OCI-LY1 (cell line): ENCODE results near the gene ADAMTS7.
"Not testable (repeated sequence)": the region's sequence is repeated elsewhere in the genome, so short reads cannot be mapped to it uniquely, and the experiment has no call there.

Experiments used
- H2AFZ ChIP-seq: fragments of 200-600 bp; sonication (generic), shearing (Covaris generic); 2 replicates; pipeline ENCODE4 v1.6.0; 2014; ENCODE audit warnings: antibody characterized with exemption, mild to moderate bottlenecking, low read length
- H3F3A ChIP-seq: fragments of 200-600 bp; sonication (generic), shearing (Covaris generic); 2 replicates; pipeline ENCODE4 v1.6.0; 2014; ENCODE audit warnings: mild to moderate bottlenecking, antibody characterized with exemption, low read length, moderate library complexity; ENCODE audit not compliant: insufficient read depth
- H3K27ac ChIP-seq: fragments of 200-600 bp; sonication (generic); 2 replicates; pipeline ENCODE4 v1.5.1; 2014; ENCODE audit warnings: low read length, mixed run types, mild to moderate bottlenecking, low read depth; ENCODE audit not compliant: poor library complexity, severe bottlenecking
- H3K27me3 ChIP-seq: fragments of 200-600 bp; sonication (generic); 2 replicates; pipeline ENCODE4 v1.6.0; 2014; ENCODE audit warnings: antibody characterized with exemption, mild to moderate bottlenecking, low read length, moderate library complexity; ENCODE audit not compliant: insufficient read depth
- H3K36me3 ChIP-seq: fragments of 200-600 bp; sonication (generic); 2 replicates; pipeline ENCODE4 v1.6.1; 2014; ENCODE audit warnings: mild to moderate bottlenecking, antibody characterized with exemption, low read length, moderate library complexity, mixed read lengths; ENCODE audit not compliant: insufficient read depth
- H3K4me1 ChIP-seq: fragments of 200-600 bp; sonication (generic); 2 replicates; pipeline ENCODE4 v1.5.1; 2014; ENCODE audit warnings: mild to moderate bottlenecking, low read length, moderate library complexity; ENCODE audit not compliant: insufficient read depth, severe bottlenecking
- H3K4me2 ChIP-seq: fragments of 200-600 bp; sonication (generic), shearing (Covaris generic); 2 replicates; pipeline ENCODE4 v1.6.1; 2014; ENCODE audit warnings: low read length
- H3K4me3 ChIP-seq: fragments of 200-600 bp; sonication (generic); 2 replicates; pipeline ENCODE4 v1.5.1; 2014; ENCODE audit warnings: low read length, low read depth, mild to moderate bottlenecking, mixed read lengths; ENCODE audit not compliant: poor library complexity, severe bottlenecking
- H3K79me2 ChIP-seq: fragments of 200-600 bp; shearing (Covaris generic); 2 replicates; pipeline ENCODE4 v1.6.1; 2016; ENCODE audit warnings: mixed run types, low read length, mixed read lengths; ENCODE audit not compliant: insufficient read depth
- H3K9ac ChIP-seq: fragments of 200-600 bp; sonication (generic), shearing (Covaris generic); 2 replicates; pipeline ENCODE4 v1.6.1; 2014; ENCODE audit warnings: mild to moderate bottlenecking, low read length, mixed read lengths
- H3K9me2 ChIP-seq: fragments of 200-600 bp; sonication (generic), shearing (Covaris generic); 2 replicates; pipeline ENCODE4 v1.6.1; 2014; ENCODE audit warnings: low read depth, mild to moderate bottlenecking, low read length, mixed read lengths
- H3K9me3 ChIP-seq: fragments of 200-600 bp; shearing (Covaris generic); 2 replicates; pipeline ENCODE4 v1.6.1; 2014; ENCODE audit warnings: low read length, mixed read lengths
- H4K20me1 ChIP-seq: fragments of 200-600 bp; sonication (generic), shearing (Covaris generic); 2 replicates; pipeline ENCODE4 v1.6.0; 2016; ENCODE audit warnings: mild to moderate bottlenecking, low read length; ENCODE audit not compliant: insufficient read depth
- CTCF ChIP-seq: fragments of 200-600 bp; sonication (generic), shearing (Covaris generic); IDR thresholded peaks from 2 replicates; pipeline ENCODE4 v1.5.1; 2017; ENCODE audit warnings: mild to moderate bottlenecking, antibody characterized with exemption, low read length, moderate library complexity, mixed read lengths
- EZH2 ChIP-seq: fragments of 200-600 bp; sonication (generic), shearing (Covaris generic); IDR thresholded peaks from 2 replicates; pipeline ENCODE4 v1.8.0; 2017; ENCODE audit warnings: borderline replicate concordance, mixed run types, mild to moderate bottlenecking, antibody characterized with exemption, low read length, moderate library complexity, mixed read lengths

ADAMTS7 gene

GRCh38 chr15:78769473-78770225 is 41.6 kb downstream of the ADAMTS7 start:
- H3K27ac ChIP-seq, H3K4me2 ChIP-seq, H3K27me3 ChIP-seq, H3F3A ChIP-seq, H4K20me1 ChIP-seq, H3K4me1 ChIP-seq, H3K4me3 ChIP-seq, H3K79me2 ChIP-seq, H3K36me3 ChIP-seq, H2AFZ ChIP-seq, H3K9ac ChIP-seq, H3K9me2 ChIP-seq, H3K9me3 ChIP-seq: not testable (repeated sequence)

- H3K9me3 ChIP-seq = no peaks in the 10 kb centered on the region
- no peak overlapping the region for H3K9ac ChIP-seq
- no peaks in the 10 kb centered on the region for H3K9me2 ChIP-seq
- H3F3A ChIP-seq = no peaks in the 10 kb centered on the region
- no peak overlapping the region for H3K4me3 ChIP-seq
- no peak overlapping the region for H3K4me2 ChIP-seq
- H3K4me1 ChIP-seq = no peaks in the 10 kb centered on the region
- H2AFZ ChIP-seq = no peak overlapping the region
- H3K27ac ChIP-seq = no peak overlapping the region
- H4K20me1 ChIP-seq = no peaks in the 10 kb centered on the region
- H3K27me3 ChIP-seq = no peaks in the 10 kb centered on the region; the same call in 1 of the 2 replicates
- no peaks in the 10 kb centered on the region for H3K36me3 ChIP-seq
- no peaks in the 10 kb centered on the region for H3K79me2 ChIP-seq
- TF ChIP-seq EZH2 (no peak), CTCF (no peak)
Observed at GRCh38 chr15:78768531-78769408, 42.5 kb downstream of the ADAMTS7 start.

GRCh38 chr15:78768096-78768495 is 43.2 kb downstream of the ADAMTS7 start:
- Histone ChIP-seq H3K27me3 (no peaks in the 10 kb centered on the region; the same call in 1 of the 2 replicates), H3K36me3 (no peaks in the 10 kb centered on the region), H2AFZ (no peak overlapping the region), H3K79me2 (no peaks in the 10 kb centered on the region), H3K4me2 (no peak overlapping the region), H3K9ac (no peak overlapping the region), H4K20me1 (no peaks in the 10 kb centered on the region), H3F3A (no peaks in the 10 kb centered on the region), H3K4me3 (no peak overlapping the region), H3K4me1 (no peaks in the 10 kb centered on the region), H3K9me2 (no peaks in the 10 kb centered on the region), H3K9me3 (no peaks in the 10 kb centered on the region), H3K27ac (no peak overlapping the region)
- no peak for TF ChIP-seq EZH2
- no peak for TF ChIP-seq CTCF
